DND-41 (cell line): ENCODE measurements around the gene AUH.

Experiments
- ATAC-seq: fragments of 200-7000 bp; cut with Tn5 transposase; 3 replicates; pipeline ENCODE4 v1.9.1; 2021; ENCODE audit warnings: low read depth; ENCODE audit not compliant: insufficient read depth
- DNase-seq: peaks from one replicate; pipeline ENCODE4 v3.0.0-alpha.2; 2020
- H2AFZ ChIP-seq: 2 replicates; pipeline ENCODE4 v1.6.0; 2012; ENCODE audit warnings: low read depth, low read length
- H3K27ac ChIP-seq: 2 replicates; pipeline ENCODE4 v1.5.1; 2012; ENCODE audit warnings: low read length, inconsistent platforms
- H3K27me3 ChIP-seq: fragments of 200-600 bp; sonication (generic); 2 replicates; pipeline ENCODE4 v1.6.0; 2012; ENCODE audit warnings: low read length, mild to moderate bottlenecking, inconsistent platforms; ENCODE audit not compliant: insufficient read depth, poor library complexity
- H3K36me3 ChIP-seq: 2 replicates; pipeline ENCODE4 v1.5.1; 2012; ENCODE audit warnings: low read length, inconsistent platforms; ENCODE audit not compliant: insufficient read depth
- H3K4me1 ChIP-seq: 2 replicates; pipeline ENCODE4 v1.5.1; 2012; ENCODE audit warnings: mild to moderate bottlenecking, low read length; ENCODE audit not compliant: insufficient read depth
- H3K4me2 ChIP-seq: 2 replicates; pipeline ENCODE4 v1.6.0; 2012; ENCODE audit warnings: mild to moderate bottlenecking, moderate library complexity, low read length, inconsistent platforms; ENCODE audit not compliant: insufficient read depth
- H3K4me3 ChIP-seq, 2 experiments: fragments of 200-600 bp in 1 of 2; shearing (Covaris generic) in 1 of 2; 2 replicates each; pipeline ENCODE4 v1.5.1; 2012 to 2016; ENCODE audit warnings: inconsistent platforms in 2 of 2, low read length in 2 of 2, mild to moderate bottlenecking in 2 of 2, low read depth in 1 of 2, moderate library complexity in 1 of 2
- H3K79me2 ChIP-seq: 2 replicates; pipeline ENCODE4 v1.6.0; 2012; ENCODE audit warnings: low read length, inconsistent platforms; ENCODE audit not compliant: insufficient read depth
- H3K9ac ChIP-seq: 2 replicates; pipeline ENCODE4 v1.6.0; 2012; ENCODE audit warnings: low read depth, mild to moderate bottlenecking, inconsistent platforms, low read length, moderate library complexity
- H3K9me3 ChIP-seq: 2 replicates; pipeline ENCODE4 v1.5.1; 2012; ENCODE audit warnings: low read length, moderate library complexity, mild to moderate bottlenecking, inconsistent platforms; ENCODE audit not compliant: insufficient read depth, severe bottlenecking
- H4K20me1 ChIP-seq: 2 replicates; pipeline ENCODE4 v1.6.0; 2012; ENCODE audit warnings: low read length; ENCODE audit not compliant: insufficient read depth
- CTCF ChIP-seq: IDR thresholded peaks from 2 replicates; pipeline ENCODE4 v1.5.1; 2012; ENCODE audit warnings: borderline replicate concordance, low read length, moderate library complexity, mild to moderate bottlenecking; ENCODE audit not compliant: poor library complexity, severe bottlenecking; ENCODE audit errors: extremely low read depth
- EZH2 ChIP-seq: IDR thresholded peaks from 3 replicates; pipeline ENCODE4 v1.6.1; 2012; ENCODE audit warnings: borderline replicate concordance, low read depth, mild to moderate bottlenecking, moderate library complexity, low read length, inconsistent platforms; ENCODE audit not compliant: severe bottlenecking

Gene AUH

GRCh38 chr9:91221332-91221731 is 140.4 kb downstream of the AUH start:
- Histone ChIP-seq H3K36me3 (no peaks in the 10 kb centered on the region; the same call in 1 of the 2 replicates), H3K9ac (no peak overlapping the region), H3K27ac (no peak overlapping the region), H3K4me1 (no peaks in the 10 kb centered on the region), H4K20me1 (no peaks in the 10 kb centered on the region), H3K4me2 (no peak overlapping the region), H3K79me2 (no peaks in the 10 kb centered on the region), H2AFZ (no peak overlapping the region), H3K27me3 (no peaks in the 10 kb centered on the region), H3K4me3 (no peak overlapping the region), H3K9me3 (no peaks in the 10 kb centered on the region)
- TF ChIP-seq CTCF (no peak), EZH2 (no peak)
- ATAC-seq (no peak), DNase-seq (no peak)

GRCh38 chr9:91220491-91221135 is 141.1 kb downstream of the AUH start:
- H2AFZ ChIP-seq, result no peak overlapping the region
- DNase-seq (no peak), ATAC-seq (no peak)
- no peaks in the 10 kb centered on the region for H4K20me1 ChIP-seq
- H3K9me3 ChIP-seq, result no peaks in the 10 kb centered on the region
- no peaks in the 10 kb centered on the region; the same call in 1 of the 2 replicates for H3K36me3 ChIP-seq
- H3K79me2 ChIP-seq, result no peaks in the 10 kb centered on the region
- no peaks in the 10 kb centered on the region for H3K27me3 ChIP-seq
- no peak overlapping the region for H3K27ac ChIP-seq
- no peak overlapping the region for H3K4me2 ChIP-seq
- H3K4me1 ChIP-seq, result no peaks in the 10 kb centered on the region
- no peak overlapping the region for H3K9ac ChIP-seq
- TF ChIP-seq EZH2 (no peak), CTCF (no peak)
- no peak overlapping the region for H3K4me3 ChIP-seq

- Histone ChIP-seq H3K4me1 (no peaks in the 10 kb centered on the region), H3K79me2 (no peaks in the 10 kb centered on the region), H2AFZ (no peak overlapping the region), H3K27me3 (no peaks in the 10 kb centered on the region), H3K36me3 (no peaks in the 10 kb centered on the region; the same call in 1 of the 2 replicates), H3K9ac (no peak overlapping the region), H4K20me1 (no peaks in the 10 kb centered on the region), H3K27ac (no peak overlapping the region), H3K9me3 (no peaks in the 10 kb centered on the region), H3K4me3 (no peak overlapping the region), H3K4me2 (no peak overlapping the region)
- ATAC-seq, result no peak
- no peak for DNase-seq
- TF ChIP-seq EZH2 (no peak), CTCF (no peak)
Measured at GRCh38 chr9:91220021-91220420, 141.7 kb downstream of the AUH start.
